Right ventricle myocardium superior (tissue), 1 donor: ENCODE results near the gene IQGAP2. TPM values are rescaled to one million over a fixed set of nuclear protein-coding genes. Genes with fewer than 3 reads are reported as not detected.
A peak's percentile ranks its signal among the peaks of the same experiment; 100 is the strongest.

Source experiments
- ATAC-seq: fragments of 200-7000 bp; cut with Tn5 transposase; one replicate; pipeline ENCODE4 v1.9.1; 2020; ENCODE audit warnings: mild to moderate bottlenecking; ENCODE audit not compliant: poor library complexity
- DNase-seq: peaks from one replicate; pipeline ENCODE4 v3.0.0-alpha.2; 2020
- intact Hi-C: fragments of 100-400 bp; cut with DNase I; formaldehyde crosslinking; loops from one replicate; pipeline ENCODE4 v1.11.2; 2022
- total RNA-seq: library from RNA; stranded (reverse); fragmentation: NEBNext Ultra II Directional; extraction: Animal tissue kit (Norgen Biotek cat#: 25700); gene quantifications from one replicate; pipeline ENCODE4 v1.2.1, GENCODE V29; 2021
- donor health status: DM: no; HTN: yes; CAD: no; lungs with severe emphysema.

Gene IQGAP2
- total RNA-seq, 1 donor from 2014 or later = 4.2 TPM

DNA sequence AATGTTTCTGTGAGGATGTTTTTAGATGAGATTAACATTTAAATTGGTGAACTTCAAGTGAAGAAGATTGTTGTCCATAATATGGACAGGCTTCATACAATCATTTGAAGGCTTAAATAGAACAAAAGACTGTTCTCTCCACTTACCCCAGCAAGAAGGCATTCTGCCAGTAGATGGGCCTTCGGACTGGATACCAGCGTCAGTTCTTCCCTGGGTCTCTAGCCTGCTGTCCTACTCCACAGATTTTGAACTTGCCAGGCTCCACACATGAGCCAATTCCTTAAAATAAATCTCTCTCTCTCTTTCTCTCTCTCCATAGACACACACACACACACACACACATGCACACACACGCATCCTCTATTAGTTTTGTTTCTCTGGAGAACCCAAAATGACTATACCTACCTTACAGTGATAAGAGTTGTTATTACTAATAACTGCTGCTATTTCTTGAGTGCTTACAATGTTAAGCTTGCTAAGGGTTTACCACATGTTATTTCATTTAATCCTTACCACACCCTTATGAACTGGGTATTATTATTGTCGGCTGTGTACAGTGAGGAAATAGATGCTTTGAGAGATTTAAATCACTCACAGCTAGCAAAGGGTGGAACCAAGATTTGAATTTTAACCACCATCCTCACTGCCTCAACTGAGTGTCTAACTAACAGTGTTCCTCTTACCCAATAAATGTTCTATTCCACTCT lies 19.8 kb upstream of the IQGAP2 start:
- no peak for ATAC-seq
- DNase-seq = no peak
- intact Hi-C loops = no loop called here

DNA sequence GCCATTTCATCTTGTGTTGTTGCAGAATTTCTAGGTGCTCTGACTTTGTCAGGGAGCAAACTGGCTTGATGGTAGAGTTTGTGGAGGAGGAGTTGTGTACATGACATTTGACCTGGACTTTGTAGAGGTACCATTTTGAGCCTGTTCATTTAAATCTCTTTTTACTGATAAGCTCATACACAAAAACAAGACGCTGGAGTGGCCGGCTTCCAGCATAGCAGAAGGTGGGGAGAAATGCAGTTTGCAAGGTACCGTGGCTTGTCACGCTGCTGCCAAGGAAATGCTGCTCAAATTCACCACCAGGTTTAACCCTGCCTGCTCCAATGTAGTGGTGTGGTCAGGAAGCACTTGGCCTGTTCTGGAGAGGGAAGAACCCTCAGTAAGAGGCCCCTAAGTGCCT lies 18.9 kb upstream of the IQGAP2 start:
- no peak for ATAC-seq

DNA sequence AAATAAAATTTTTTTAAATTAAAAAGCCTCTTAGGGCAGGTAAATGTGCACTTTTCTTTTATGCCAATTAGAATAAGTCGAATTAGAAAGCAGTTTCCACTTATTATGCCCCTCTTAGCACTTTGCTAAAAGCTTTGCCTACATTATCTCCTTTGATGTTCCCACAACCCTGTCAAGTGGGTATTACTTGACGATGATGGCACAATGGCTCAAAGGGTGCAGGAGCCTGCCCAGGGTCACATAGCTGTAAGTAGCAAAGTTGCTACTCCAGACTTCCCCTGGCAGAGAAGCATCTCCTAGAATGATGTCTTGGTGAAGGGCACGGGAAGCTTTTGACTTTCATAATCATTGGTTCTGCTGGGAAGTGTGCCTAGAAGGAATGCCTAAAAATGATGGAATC lies 18.4 kb upstream of the IQGAP2 start:
- DNase-seq = no peak
- no peak for ATAC-seq
- intact Hi-C loops = no loop called here

More for the DNA sequence above, 18.9 kb upstream of the IQGAP2 start:
- intact Hi-C loops = no loop called here
- DNase-seq = no peak

DNA sequence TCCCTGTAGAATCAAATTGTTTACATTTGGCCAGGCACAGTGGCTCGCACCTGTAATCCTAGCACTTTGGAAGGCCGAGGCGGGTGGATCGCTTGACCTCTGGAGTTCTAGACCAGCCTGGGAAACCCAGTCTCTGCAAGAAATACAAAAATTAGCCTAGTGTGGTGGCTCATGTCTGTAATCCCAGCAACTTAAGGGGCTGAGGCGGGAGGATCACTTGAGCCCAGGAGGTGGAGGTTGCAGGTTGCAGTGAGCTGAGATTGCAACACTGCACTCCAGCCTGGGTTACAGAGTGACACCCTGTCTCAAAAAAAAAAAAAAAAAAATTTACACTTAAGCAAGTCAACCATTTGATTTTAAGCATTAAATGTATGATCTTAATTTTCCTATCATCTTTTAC lies 17.5 kb upstream of the IQGAP2 start:
- DNase-seq = no peak
- no peak for ATAC-seq
- intact Hi-C loops = no loop called here

DNA sequence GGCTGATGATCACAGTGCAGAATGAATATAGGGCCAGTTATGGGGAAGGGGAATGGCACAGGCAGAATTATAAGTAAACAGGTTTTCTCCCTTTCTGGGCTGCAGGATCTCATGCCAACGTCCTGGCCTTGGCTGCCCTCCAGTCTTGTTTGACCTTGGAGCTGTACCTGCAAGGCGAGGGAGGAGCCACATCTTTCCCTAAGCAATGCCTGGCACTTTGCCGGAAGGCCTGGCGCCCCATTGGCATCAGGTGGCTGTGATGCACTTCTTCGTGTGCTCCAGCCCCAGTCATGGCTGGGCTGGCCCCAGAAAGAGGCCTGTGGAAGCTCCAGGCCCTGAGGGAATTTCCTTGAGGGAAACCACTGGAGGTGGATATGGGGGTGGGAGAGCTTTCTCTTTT lies 16.7 kb upstream of the IQGAP2 start:
- intact Hi-C loops = no loop called here
- DNase-seq = no peak
- ATAC-seq = no peak

DNA sequence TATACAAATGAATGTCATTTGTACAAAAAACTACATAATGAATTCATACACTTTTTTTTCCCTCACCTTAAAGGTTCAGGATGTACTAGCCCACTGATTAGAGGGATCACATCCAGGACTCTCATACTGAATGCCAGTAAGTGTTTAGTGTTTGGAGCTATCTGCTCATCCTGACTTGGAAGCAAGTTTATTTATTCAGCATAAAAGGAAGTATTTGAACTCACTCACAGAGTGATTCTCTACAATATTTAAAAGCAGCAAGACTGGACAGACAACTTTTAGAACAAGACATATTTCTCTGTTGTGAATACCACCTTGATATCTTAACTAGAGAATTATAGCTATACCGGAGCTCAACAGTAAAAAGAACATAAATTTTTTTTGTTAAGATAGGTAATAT lies 14.8 kb upstream of the IQGAP2 start:
- DNase-seq = no peak
- intact Hi-C loops = no loop called here
- ATAC-seq = no peak

DNA sequence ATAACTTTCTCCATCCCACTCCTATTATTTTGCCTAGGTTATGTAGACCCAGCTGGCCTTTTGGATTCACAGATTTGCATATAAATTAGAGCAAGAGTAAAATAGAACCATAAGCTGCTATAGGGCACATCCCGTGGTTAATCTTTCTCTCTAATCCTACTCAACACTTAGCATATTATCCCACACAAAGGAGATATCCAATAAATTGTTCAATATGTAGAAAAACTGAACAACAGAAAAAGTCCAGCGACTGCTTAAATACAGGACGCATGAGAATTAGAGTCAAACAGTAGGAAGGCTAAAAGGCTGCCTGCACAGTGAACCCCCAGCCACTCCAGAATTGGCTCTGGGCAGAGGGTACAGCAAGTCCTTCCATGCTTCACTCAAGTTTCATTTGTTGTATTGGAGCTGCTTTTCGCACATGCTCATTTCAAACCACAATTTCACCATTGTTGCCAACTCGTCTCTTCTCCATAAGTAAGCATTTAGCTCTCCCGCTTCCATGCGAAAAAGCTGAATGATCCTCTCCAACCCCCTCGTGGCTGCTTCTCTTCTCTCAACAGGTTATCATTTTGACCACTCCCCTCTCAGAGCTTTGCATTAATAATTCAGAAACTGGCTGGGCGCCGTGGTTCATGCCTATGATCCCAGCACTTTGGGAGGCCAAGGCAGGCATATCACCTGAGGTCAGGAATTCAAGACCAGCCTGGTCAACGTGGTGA lies 14.1 kb upstream of the IQGAP2 start:
- ATAC-seq = no peak
- no peak for DNase-seq
- intact Hi-C loops = no loop called here

DNA sequence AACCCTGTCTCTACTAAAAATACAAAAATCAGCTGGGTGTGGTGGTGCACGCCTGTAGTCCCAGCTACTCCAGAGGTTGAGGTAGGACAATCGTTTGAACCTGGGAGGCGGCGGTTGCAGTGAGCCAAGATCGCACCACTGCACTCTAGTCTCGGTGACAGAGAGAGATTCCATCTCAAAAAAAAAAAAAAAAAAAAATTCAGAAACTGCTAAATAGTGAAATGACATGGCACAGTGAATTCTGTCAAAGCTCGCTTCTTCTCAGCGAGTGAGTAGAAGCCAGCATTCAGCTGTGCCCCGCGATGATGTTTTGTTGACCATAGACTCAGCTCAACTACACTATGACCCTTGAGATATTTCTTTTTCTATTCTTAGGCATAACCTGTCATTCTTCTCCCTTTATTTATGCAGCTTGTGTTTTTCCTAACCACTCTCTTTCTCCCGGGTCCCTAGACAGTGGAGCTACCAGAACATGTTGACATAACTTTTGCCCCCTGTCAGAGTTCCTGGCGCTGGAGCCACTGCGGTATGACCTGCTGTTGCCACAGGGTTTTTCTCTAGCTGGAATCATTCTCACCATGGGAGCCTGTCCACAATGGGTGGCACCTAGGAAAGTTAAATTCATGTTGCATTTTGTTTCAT lies 13.5 kb upstream of the IQGAP2 start:
- intact Hi-C loops = no loop called here
- ATAC-seq = no peak
- DNase-seq = no peak

DNA sequence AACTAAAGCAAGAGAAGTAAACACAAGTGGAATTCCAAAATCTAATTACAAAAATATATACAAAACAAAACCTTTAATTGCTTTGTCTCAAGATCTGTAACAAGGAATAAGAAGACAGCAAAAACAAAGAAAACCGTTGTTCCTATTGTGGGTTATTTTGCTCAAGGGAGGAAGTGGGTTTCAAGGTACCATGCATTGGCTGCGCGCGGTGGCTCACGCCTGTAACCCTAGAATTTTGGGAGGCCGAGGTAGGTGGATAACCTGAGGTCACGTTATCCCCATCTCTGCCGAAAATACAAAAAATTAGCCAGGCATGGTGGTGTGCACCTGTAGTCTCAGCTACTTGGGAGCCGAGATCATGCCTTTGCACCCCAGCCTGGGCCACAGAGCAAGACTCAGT lies 12.1 kb upstream of the IQGAP2 start:
- intact Hi-C loops = no loop called here
- no peak for ATAC-seq

DNA sequence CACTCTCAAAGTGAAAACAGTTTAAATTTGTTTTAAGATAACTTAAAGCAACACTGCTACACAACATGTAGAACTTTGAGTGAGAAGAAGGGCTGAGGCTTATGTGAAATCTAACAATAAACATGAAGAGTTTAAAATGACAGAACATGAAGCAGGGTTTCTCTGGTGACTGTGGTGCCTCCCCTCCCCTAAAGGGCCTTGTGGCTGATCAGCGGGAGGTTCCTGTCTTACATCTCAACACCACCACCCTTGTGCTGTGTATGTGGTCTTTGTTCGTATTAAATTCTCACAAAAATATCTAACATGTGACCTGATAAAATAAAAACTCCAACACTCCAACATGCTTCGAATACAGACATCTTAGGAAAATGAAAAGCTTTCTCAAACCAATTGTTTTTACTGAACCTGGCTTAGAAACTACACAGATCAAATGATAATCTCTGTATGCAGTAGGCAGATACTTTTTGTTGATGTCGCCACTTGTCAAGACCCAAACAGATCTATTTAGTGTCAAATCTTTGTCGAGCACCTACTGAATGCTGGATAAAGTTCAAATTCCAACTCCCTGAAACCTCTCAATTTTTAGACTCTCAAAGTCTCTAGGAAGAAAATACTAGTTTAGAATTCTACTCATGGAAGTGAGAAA lies 9.9 kb upstream of the IQGAP2 start:
- intact Hi-C loops = no loop called here
- DNase-seq = no peak
- ATAC-seq = no peak

More for the DNA sequence above, 12.1 kb upstream of the IQGAP2 start:
- no peak for DNase-seq

DNA sequence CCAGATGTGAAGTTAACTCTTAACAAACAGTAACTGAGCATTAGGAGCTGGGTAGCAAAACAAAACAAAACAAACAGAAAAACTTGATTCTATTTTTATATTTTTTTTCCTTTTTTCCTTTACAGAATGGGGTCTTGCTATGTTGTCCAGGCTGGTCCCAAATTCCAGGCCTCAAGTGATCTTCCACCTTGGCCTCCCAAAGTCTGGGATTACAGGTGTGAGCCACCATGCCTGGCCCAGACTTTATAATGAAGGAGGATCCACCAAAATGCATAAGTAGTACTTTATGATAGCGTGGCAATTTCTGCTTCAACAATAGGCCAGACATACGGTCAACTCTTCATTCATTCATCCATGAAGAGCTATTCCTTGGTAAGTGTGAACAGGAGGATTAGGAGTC lies 5.9 kb upstream of the IQGAP2 start:
- ATAC-seq = no peak
- no peak for DNase-seq
- intact Hi-C loops = no loop called here

DNA sequence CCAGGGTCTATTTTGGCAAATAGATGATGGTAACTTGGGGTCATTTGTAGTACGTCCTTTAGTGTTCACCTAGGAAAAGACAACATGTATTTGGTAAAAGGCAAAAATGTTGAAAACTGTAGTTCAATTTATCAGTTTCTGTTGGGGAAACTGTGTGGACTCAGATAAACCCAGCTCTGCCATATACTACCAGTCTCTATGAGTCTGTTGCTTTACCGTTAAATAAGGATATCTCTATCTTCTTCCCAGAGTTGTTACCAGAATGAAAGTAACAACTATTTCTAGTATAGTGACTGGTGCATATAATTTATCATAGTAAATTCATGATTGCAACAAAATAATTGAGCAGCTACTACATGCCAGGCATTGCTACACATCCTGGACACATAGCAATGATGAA lies 3.8 kb upstream of the IQGAP2 start:
- intact Hi-C loops = no loop called here
- ATAC-seq (no peak), DNase-seq (no peak)

DNA sequence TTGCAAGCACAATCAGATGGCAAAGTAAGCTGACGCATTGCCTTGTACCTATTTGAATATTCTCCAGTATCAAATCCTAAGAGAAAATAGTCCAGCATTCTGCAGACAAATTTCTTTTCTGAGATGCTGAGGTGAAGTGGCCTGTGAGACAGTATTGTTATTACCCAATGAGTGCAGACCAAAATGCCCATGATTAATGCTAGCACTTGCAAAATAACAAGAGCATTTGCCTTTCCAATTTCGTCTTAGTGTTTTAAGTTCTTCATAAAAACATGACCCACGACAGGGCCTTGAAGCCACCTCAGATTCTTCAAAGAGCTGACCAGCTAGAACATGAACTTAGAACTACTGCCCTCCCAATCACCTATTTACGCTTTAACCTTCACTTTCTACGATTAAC lies 2.6 kb upstream of the IQGAP2 start:
- DNase-seq = no peak
- intact Hi-C loops = loop anchor here (10.0 kb wide), 1 partner anchor 164 kb away; no protein-coding TSS in a partner anchor
- no peak for ATAC-seq

DNA sequence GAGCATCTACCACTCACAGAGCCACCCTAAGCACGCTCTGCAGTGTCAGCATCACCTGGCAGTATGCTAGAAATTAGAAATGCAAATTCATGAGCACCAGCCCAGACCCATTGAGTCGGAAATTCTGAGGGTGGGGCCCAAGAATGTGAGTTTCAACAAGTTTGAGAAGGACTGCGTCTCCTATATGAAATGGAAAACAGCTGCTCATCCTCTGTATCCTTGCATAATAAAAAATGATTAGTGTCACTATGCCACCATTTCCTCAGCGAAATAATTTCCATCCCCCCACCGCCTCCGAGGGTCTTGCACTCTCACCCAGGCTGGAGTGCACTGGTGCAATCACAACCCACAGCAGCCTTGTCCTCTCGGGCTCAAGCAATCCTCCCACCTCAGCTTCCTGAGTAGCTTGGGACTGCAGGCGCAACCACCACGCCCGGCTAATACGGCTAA lies 1.3 kb upstream of the IQGAP2 start:
- DNase-seq = no peak
- ATAC-seq = no peak
- intact Hi-C loops = loop anchor here (10.0 kb wide), 1 partner anchor 163 kb away; no protein-coding TSS in a partner anchor

DNA sequence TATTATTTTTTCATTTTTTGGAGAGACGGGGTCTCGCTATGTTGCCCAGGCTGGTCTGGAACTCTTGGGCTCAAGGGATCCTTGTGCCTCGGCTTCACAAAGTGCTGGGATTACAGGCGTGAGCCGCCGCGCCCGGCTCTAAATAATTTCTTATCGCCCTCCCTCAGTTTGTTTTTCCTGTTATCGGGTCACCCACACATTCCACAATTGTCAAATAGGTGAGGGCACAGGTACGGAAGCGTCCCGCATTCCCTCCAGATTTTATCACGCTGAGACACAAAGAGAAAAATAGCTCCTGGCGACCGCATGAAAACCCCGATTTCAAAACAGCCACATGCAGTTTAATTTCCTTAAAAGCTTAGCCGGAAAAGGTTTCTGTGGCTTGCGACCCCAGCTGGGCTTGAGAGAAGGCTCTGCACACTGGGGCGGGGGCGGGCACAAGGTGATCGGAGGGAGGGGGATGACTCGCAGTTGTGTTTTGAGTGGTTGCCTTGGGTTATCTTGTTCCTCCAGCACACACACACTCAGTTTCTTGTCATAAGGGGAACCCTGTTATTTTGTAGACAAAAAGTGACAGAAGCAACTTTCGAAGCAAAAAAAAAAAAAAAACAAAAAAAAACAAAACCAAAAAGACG lies 717 bp upstream of the IQGAP2 start:
- intact Hi-C loops = loop anchor here (10.0 kb wide), 1 partner anchor 162 kb away; no protein-coding TSS in a partner anchor
- ATAC-seq = peak; percentile 63

DNA sequence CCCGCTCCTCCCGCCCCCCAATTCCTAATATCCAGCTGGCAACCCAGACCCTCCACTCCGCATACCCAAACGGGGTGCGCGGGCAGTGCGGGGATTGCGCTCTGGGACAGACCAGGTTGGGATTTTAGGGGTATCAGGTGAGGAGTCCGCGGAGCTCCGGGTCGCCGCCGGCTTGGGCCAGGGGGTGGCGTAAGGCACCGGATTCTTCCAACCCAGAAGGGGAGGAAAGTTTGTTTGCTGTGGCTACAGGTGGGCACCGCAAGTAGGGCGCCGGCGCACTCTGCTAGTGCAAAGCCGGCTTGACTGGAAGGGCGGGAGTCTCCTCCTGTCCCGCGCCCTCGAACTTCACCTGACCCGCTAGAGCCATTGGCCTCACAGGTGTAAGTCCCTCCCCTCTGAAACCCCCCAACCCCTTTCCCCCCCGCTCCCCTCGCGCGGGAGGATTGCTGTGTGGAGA lies 709 bp downstream of the IQGAP2 start:
- ATAC-seq = no peak
- intact Hi-C loops = loop anchor here (10.0 kb wide), 1 partner anchor 161 kb away; no protein-coding TSS in a partner anchor
- peak; percentile 52 for DNase-seq

More for the DNA sequence above, 717 bp upstream of the IQGAP2 start:
- DNase-seq = peak; percentile 71

DNA sequence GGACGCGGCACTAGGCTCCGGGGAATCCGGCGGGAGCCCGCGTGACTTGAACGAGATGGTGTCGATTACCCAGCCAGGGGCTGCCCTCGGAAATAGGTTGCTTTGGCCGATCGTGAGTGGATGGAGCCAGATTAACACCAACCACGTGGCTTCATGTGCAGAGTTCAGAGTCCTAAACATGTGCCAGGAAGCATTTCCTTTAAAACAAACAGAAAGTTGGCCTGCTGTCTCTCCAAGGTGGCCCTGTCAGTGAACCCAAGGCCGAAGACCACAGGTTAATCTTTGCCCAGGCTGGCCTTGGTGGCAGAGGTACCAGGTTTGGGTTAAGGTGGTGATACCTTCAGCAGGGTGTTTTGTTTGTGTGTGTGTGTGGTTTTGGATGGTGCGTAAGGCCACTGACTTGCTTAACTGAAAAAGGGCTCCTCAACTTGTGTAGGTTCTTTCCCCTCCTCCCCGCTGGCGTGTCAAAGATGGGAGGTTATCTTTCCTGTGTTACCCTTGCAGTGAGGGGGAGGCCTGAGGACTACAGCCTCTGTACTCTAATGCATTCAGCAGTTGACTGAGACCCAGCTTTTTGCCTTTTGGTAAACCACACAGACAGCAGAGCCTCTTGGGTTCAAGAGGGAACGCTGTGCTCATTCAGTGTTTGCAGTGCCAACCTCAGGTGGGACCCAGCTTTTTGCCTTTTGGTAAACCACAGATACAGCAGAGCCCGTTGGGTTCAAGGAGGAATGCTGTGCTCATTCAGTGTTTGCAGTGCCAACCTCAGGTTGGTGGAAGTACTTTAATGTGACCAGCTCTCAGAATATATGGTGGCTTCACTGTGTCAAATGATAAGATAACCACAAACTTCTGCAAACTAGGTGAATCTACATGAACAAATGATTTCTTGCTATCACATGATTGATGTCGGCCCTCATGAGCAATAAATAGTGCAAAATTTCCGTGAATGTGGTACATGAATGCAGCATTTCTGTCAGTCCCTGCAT lies 1.4 kb downstream of the IQGAP2 start:
- ATAC-seq = peak; percentile 26
- intact Hi-C loops = loop anchor here (10.0 kb wide), 1 partner anchor 160 kb away; no protein-coding TSS in a partner anchor
- DNase-seq = peak; percentile 50
